Measurements from ENCODE around the gene LRRC3C. TPM values are rescaled to one million over a fixed set of nuclear protein-coding genes. Genes with fewer than 3 reads are reported as not detected.
"Not testable (repeated sequence)": the region's sequence is repeated elsewhere in the genome, so short reads cannot be mapped to it uniquely, and the experiment has no call there.

Gene LRRC3C
- total RNA-seq (ENCODE audit: low replicate concordance): not detected in 2 replicates
- long read RNA-seq: 0 reads

GRCh38 chr17:39927101-39927928, at the start of gene LRRC3C, which contains the start of gene ORMDL3:
LRRC3C (plus strand) TSS chr17:39927732; CDS start chr17:39941524, 13,792 bp downstream.
ORMDL3 (minus strand) TSS chr17:39927601; CDS start chr17:39924203, 3,398 bp downstream.
- peak; percentile 97 for DNase-seq (ENCODE audit: extremely low spot score, unreplicated experiment)
- H3K4me1 Mint-ChIP-seq (ENCODE audit: unreplicated experiment): peaks cover 27% of the 10 kb centered on the region
- H3K4me3 Mint-ChIP-seq: peak within 1 kb of the TSS; percentile 93
- H3K27me3 Mint-ChIP-seq: no peaks in the 10 kb centered on the region
- no peaks in the 10 kb centered on the region for H3K36me3 Mint-ChIP-seq
- TF ChIP-seq CTCF (conservative IDR thresholded peaks at IDR 0.05): no peak
- H3K27ac Mint-ChIP-seq: peak within 1 kb of the TSS; percentile 94
- H3K9me3 Mint-ChIP-seq: no peaks in the 10 kb centered on the region

- not testable (repeated sequence) for H3K9me3 Mint-ChIP-seq; H3K36me3 Mint-ChIP-seq; H3K4me1 Mint-ChIP-seq (ENCODE audit: unreplicated experiment); H3K4me3 Mint-ChIP-seq; H3K27ac Mint-ChIP-seq; DNase-seq (ENCODE audit: extremely low spot score, unreplicated experiment)
- peaks cover 37% of the 10 kb centered on the region for H3K27me3 Mint-ChIP-seq
These were observed 41.4 kb upstream of the LRRC3C start for GRCh38 chr17:39886102-39886501.

- no peak for TF ChIP-seq CTCF (conservative IDR thresholded peaks at IDR 0.05)
- H3K4me3 Mint-ChIP-seq: no peak overlapping the region
- H3K27me3 Mint-ChIP-seq: peaks cover 38% of the 10 kb centered on the region
- H3K36me3 Mint-ChIP-seq: no peaks in the 10 kb centered on the region
- H3K4me1 Mint-ChIP-seq (ENCODE audit: unreplicated experiment): no peaks in the 10 kb centered on the region
- H3K9me3 Mint-ChIP-seq: no peaks in the 10 kb centered on the region
- no peak for DNase-seq (ENCODE audit: extremely low spot score, unreplicated experiment)
- H3K27ac Mint-ChIP-seq: no peak overlapping the region
These were observed 40.5 kb upstream of the LRRC3C start for GRCh38 chr17:39887078-39887477.

- peaks cover 44% of the 10 kb centered on the region for H3K27me3 Mint-ChIP-seq
- no peaks in the 10 kb centered on the region for H3K4me1 Mint-ChIP-seq (ENCODE audit: unreplicated experiment)
- no peaks in the 10 kb centered on the region for H3K9me3 Mint-ChIP-seq
- DNase-seq (ENCODE audit: extremely low spot score, unreplicated experiment): no peak
- H3K36me3 Mint-ChIP-seq: no peaks in the 10 kb centered on the region
- no peak for TF ChIP-seq CTCF (conservative IDR thresholded peaks at IDR 0.05)
- H3K4me3 Mint-ChIP-seq: no peak overlapping the region
- no peak overlapping the region for H3K27ac Mint-ChIP-seq
These were observed 38.3 kb upstream of the LRRC3C start for GRCh38 chr17:39889200-39889599.

GRCh38 chr17:39894681-39895376, 32.7 kb upstream of the LRRC3C start:
- Mint-ChIP-seq H3K9me3 (peaks cover 6% of the 10 kb centered on the region), H3K36me3 (peaks cover 4% of the 10 kb centered on the region), H3K4me3 (no peak overlapping the region), H3K4me1 (ENCODE audit: unreplicated experiment) (no peaks in the 10 kb centered on the region), H3K27ac (no peak overlapping the region), H3K27me3 (peaks cover 20% of the 10 kb centered on the region)
- DNase-seq (ENCODE audit: extremely low spot score, unreplicated experiment): no peak
- TF ChIP-seq CTCF (conservative IDR thresholded peaks at IDR 0.05): no peak

GRCh38 chr17:39898088-39898487, 29.4 kb upstream of the LRRC3C start:
- Mint-ChIP-seq H3K9me3 (peaks cover 6% of the 10 kb centered on the region), H3K4me1 (ENCODE audit: unreplicated experiment) (no peaks in the 10 kb centered on the region), H3K27me3 (peaks cover 4% of the 10 kb centered on the region), H3K4me3 (no peak overlapping the region), H3K36me3 (peaks cover 4% of the 10 kb centered on the region), H3K27ac (no peak overlapping the region)
- no peak for TF ChIP-seq CTCF (conservative IDR thresholded peaks at IDR 0.05)
- no peak for DNase-seq (ENCODE audit: extremely low spot score, unreplicated experiment)

Data from type B pancreatic cell (in vitro differentiated cells).